HEK293 (cell line): Measurements from ENCODE around the gene CYB5D1.
A peak's percentile ranks its signal among the peaks of the same experiment; 100 is the strongest.
"Not testable (repeated sequence)": the region's sequence is repeated elsewhere in the genome, so short reads cannot be mapped to it uniquely, and the experiment has no call there.

Experiments
- CTCF ChIA-PET: fragments of 350-600 bp; formaldehyde crosslinking; extraction: SDS; loops from one replicate; lab custom pipeline; 2021; ENCODE audit warnings: antibody characterized with exemption; lab: Yijun Ruan, JAX
- POLR2A ChIA-PET: fragments of 300-600 bp; formaldehyde crosslinking; extraction: SDS; loops from one replicate; lab custom pipeline; 2020; ENCODE audit warnings: antibody characterized with exemption, inconsistent platforms; lab: Yijun Ruan, JAX
- H3K27ac ChIP-seq: fragments of 200-500 bp; sonication (Bioruptor generic); 2 replicates; pipeline ENCODE4 v1.5.1; 2014; ENCODE audit warnings: low read depth, low read length, control low read depth, inconsistent platforms; ENCODE audit errors: extremely low read depth
- H3K36me3 ChIP-seq, 2 experiments: fragments of 200-500 bp in 1 of 2; sonication (Bioruptor generic) in 1 of 2; 1 replicate in 1 of 2; 2 replicates in 1 of 2; pipeline ENCODE4 v1.5.1; 2014 to 2017; ENCODE audit warnings: inconsistent platforms in 2 of 2, low read length in 2 of 2; ENCODE audit not compliant: control insufficient read depth in 2 of 2, insufficient read depth in 1 of 2
- H3K4me1 ChIP-seq: fragments of 200-500 bp; sonication (Bioruptor generic); 2 replicates; pipeline ENCODE4 v1.5.1; 2014; ENCODE audit warnings: mild to moderate bottlenecking, low read length, inconsistent platforms; ENCODE audit not compliant: control insufficient read depth, insufficient read depth
- H3K4me3 ChIP-seq: 2 replicates; pipeline ENCODE4 v1.5.1; 2011; ENCODE audit warnings: low read depth, mild to moderate bottlenecking, control low read depth, low read length, moderate library complexity
- H3K9me3 ChIP-seq: fragments of 200-500 bp; sonication (Bioruptor generic); 2 replicates; pipeline ENCODE4 v1.5.1; 2014; ENCODE audit warnings: low read depth, low read length, inconsistent platforms; ENCODE audit not compliant: control insufficient read depth, insufficient read depth
- KLF1 ChIP-seq: fragments of 450-650 bp; formaldehyde crosslinking; IDR thresholded peaks from 2 replicates; pipeline ENCODE4 v1.5.1; 2016; ENCODE audit warnings: missing biosample characterization, missing genetic modification characterization
- SETDB1 ChIP-seq: IDR thresholded peaks from one replicate; pipeline ENCODE4 v1.6.1; 2017; ENCODE audit warnings: mild to moderate bottlenecking, low read length, moderate library complexity, mixed read lengths; ENCODE audit not compliant: insufficient read length
- SP2 ChIP-seq: fragments of 450-650 bp; formaldehyde crosslinking; IDR thresholded peaks from 2 replicates; pipeline ENCODE4 v1.5.1; 2016; ENCODE audit warnings: missing biosample characterization, missing genetic modification characterization
- WT1 ChIP-seq: fragments of 450-650 bp; formaldehyde crosslinking; IDR thresholded peaks from 2 replicates; pipeline ENCODE4 v1.5.1; 2016; ENCODE audit warnings: missing biosample characterization, missing genetic modification characterization
- ZNF121 ChIP-seq: fragments of 450-650 bp; formaldehyde crosslinking; IDR thresholded peaks from 2 replicates; pipeline ENCODE4 v1.5.1; 2016; ENCODE audit warnings: missing biosample characterization, missing genetic modification characterization
- ZNF266 ChIP-seq: fragments of 450-650 bp; formaldehyde crosslinking; IDR thresholded peaks from 2 replicates; pipeline ENCODE4 v1.5.1; 2016; ENCODE audit warnings: missing biosample characterization, missing genetic modification characterization, low read depth
- ZNF341 ChIP-seq: fragments of 450-650 bp; formaldehyde crosslinking; IDR thresholded peaks from 2 replicates; pipeline ENCODE4; 2016; ENCODE audit warnings: low read depth, missing biosample characterization, missing genetic modification characterization
- ZNF48 ChIP-seq: fragments of 450-650 bp; formaldehyde crosslinking; IDR thresholded peaks from 2 replicates; pipeline ENCODE4 v1.5.1; 2016; ENCODE audit warnings: missing biosample characterization, missing genetic modification characterization
- ZNF571 ChIP-seq: fragments of 450-650 bp; formaldehyde crosslinking; IDR thresholded peaks from 2 replicates; pipeline ENCODE4 v1.5.0; 2017; ENCODE audit warnings: missing biosample characterization, missing genetic modification characterization
- ZNF654 ChIP-seq: fragments of 450-650 bp; formaldehyde crosslinking; IDR thresholded peaks from 2 replicates; pipeline ENCODE4 v1.5.1; 2016; ENCODE audit warnings: low read depth, missing biosample characterization, missing genetic modification characterization
- ZNF658 ChIP-seq: fragments of 450-650 bp; formaldehyde crosslinking; IDR thresholded peaks from 2 replicates; pipeline ENCODE4; 2016; ENCODE audit warnings: missing biosample characterization, missing genetic modification characterization
- ZNF664 ChIP-seq: fragments of 450-650 bp; formaldehyde crosslinking; IDR thresholded peaks from 2 replicates; pipeline ENCODE4 v1.5.1; 2016; ENCODE audit warnings: missing biosample characterization, missing genetic modification characterization
- ZNF768 ChIP-seq: fragments of 450-650 bp; formaldehyde crosslinking; IDR thresholded peaks from 2 replicates; pipeline ENCODE4 v1.5.1; 2018; ENCODE audit warnings: missing biosample characterization, mild to moderate bottlenecking, missing genetic modification characterization
- ZNF791 ChIP-seq: fragments of 450-650 bp; formaldehyde crosslinking; IDR thresholded peaks from 2 replicates; pipeline ENCODE4 v1.5.1; 2016; ENCODE audit warnings: missing biosample characterization, missing genetic modification characterization
- TF ChIP-seq, protein P1 (sequence below): fragments of 450-650 bp; formaldehyde crosslinking; IDR thresholded peaks from 2 replicates; pipeline ENCODE4 v1.5.1; 2016; ENCODE audit warnings: missing biosample characterization, missing genetic modification characterization
- TF ChIP-seq, protein P2 (sequence below): fragments of 450-650 bp; formaldehyde crosslinking; IDR thresholded peaks from 2 replicates; pipeline ENCODE4 v1.5.1; 2016; ENCODE audit warnings: missing biosample characterization, missing genetic modification characterization
- TF ChIP-seq, protein P3 (sequence below): fragments of 450-650 bp; formaldehyde crosslinking; IDR thresholded peaks from 2 replicates; pipeline ENCODE4 v1.5.1; 2016; ENCODE audit warnings: missing biosample characterization, missing genetic modification characterization
- TF ChIP-seq, protein P4 (sequence below): fragments of 450-650 bp; formaldehyde crosslinking; IDR thresholded peaks from 2 replicates; pipeline ENCODE4 v1.5.1; 2016; ENCODE audit warnings: missing biosample characterization, missing genetic modification characterization
- TF ChIP-seq, protein P5 (sequence below): fragments of 450-650 bp; formaldehyde crosslinking; IDR thresholded peaks from 2 replicates; pipeline ENCODE4 v1.5.1; 2016; ENCODE audit warnings: missing biosample characterization, missing genetic modification characterization
- TF ChIP-seq, protein P6 (sequence below): fragments of 450-650 bp; formaldehyde crosslinking; IDR thresholded peaks from 2 replicates; pipeline ENCODE4 v1.5.1; 2016; ENCODE audit warnings: missing biosample characterization, missing genetic modification characterization

Gene CYB5D1

DNA sequence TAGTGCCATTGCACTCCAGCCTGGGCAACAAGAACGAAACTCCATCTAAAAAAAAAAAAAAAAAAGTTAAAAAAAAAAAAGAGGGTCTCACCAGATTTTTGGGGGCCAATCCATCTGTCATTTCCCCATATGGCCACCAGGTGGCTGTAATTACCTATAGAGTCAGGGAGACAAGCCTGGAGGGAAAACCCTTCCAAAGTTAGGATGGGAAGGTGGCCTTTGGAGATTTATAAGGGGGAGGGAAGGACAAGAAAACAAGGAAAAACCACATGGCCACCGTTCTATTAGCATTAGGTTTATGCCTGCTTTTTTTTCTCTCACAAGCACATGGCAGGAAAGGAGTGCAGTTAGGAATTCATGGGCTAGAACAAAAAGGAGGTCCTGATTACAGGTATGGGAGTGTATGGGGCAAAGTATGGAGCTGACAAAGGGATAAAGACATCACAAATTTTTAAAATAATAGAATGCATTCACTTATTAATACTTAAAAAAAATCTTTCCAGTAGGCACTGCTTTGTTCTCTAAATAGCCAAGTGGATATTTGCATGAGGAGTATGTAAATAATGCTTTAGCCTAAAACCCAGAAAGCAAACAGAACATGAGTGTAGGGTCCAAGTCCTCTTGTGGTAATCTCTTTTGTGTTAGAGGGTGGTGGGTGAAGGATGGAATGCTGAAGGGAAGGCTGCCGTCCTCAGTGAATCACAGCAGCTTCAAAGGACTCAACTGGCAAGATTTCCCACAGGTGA, 5.1 kb downstream of the CYB5D1 start (continued):
- TF ChIP-seq, protein P1, sequence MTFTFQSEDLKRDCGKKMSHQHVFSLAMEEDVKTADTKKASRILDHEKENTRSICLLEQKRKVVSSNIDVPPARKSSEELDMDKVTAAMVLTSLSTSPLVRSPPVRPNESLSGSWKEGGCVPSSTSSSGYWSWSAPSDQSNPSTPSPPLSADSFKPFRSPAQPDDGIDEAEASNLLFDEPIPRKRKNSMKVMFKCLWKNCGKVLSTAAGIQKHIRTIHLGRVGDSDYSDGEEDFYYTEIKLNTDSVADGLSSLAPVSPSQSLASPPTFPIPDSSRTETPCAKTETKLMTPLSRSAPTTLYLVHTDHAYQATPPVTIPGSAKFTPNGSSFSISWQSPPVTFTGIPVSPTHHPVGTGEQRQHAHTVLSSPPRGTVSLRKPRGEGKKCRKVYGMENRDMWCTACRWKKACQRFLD: no peak
- TF ChIP-seq ZNF48 (tag by site-specific recombination) (no peak), ZNF654 (peak; percentile 89), ZNF658 (tag by site-specific recombination) (no peak), ZNF341 (tag by site-specific recombination) (0 out of 2 replicates have a peak, but pooled peaks have one; percentile 21), ZNF266 (tag by site-specific recombination) (no peak), ZNF768 (tag by site-specific recombination) (no peak)
- TF ChIP-seq, protein P2, sequence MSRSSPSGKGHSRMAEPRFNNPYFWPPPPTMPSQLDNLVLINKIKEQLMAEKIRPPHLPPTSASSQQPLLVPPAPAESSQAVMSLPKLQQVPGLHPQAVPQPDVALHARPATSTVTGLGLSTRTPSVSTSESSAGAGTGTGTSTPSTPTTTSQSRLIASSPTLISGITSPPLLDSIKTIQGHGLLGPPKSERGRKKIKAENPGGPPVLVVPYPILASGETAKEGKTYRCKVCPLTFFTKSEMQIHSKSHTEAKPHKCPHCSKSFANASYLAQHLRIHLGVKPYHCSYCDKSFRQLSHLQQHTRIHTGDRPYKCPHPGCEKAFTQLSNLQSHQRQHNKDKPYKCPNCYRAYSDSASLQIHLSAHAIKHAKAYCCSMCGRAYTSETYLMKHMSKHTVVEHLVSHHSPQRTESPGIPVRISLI (tag by site-specific recombination): peak; percentile 96
- TF ChIP-seq, protein P3, sequence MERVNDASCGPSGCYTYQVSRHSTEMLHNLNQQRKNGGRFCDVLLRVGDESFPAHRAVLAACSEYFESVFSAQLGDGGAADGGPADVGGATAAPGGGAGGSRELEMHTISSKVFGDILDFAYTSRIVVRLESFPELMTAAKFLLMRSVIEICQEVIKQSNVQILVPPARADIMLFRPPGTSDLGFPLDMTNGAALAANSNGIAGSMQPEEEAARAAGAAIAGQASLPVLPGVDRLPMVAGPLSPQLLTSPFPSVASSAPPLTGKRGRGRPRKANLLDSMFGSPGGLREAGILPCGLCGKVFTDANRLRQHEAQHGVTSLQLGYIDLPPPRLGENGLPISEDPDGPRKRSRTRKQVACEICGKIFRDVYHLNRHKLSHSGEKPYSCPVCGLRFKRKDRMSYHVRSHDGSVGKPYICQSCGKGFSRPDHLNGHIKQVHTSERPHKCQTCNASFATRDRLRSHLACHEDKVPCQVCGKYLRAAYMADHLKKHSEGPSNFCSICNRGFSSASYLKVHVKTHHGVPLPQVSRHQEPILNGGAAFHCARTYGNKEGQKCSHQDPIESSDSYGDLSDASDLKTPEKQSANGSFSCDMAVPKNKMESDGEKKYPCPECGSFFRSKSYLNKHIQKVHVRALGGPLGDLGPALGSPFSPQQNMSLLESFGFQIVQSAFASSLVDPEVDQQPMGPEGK (tag by site-specific recombination): 0 out of 2 replicates have a peak, but pooled peaks have one; percentile 32
- TF ChIP-seq, protein P4, sequence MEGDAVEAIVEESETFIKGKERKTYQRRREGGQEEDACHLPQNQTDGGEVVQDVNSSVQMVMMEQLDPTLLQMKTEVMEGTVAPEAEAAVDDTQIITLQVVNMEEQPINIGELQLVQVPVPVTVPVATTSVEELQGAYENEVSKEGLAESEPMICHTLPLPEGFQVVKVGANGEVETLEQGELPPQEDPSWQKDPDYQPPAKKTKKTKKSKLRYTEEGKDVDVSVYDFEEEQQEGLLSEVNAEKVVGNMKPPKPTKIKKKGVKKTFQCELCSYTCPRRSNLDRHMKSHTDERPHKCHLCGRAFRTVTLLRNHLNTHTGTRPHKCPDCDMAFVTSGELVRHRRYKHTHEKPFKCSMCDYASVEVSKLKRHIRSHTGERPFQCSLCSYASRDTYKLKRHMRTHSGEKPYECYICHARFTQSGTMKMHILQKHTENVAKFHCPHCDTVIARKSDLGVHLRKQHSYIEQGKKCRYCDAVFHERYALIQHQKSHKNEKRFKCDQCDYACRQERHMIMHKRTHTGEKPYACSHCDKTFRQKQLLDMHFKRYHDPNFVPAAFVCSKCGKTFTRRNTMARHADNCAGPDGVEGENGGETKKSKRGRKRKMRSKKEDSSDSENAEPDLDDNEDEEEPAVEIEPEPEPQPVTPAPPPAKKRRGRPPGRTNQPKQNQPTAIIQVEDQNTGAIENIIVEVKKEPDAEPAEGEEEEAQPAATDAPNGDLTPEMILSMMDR: peak; percentile 67

DNA sequence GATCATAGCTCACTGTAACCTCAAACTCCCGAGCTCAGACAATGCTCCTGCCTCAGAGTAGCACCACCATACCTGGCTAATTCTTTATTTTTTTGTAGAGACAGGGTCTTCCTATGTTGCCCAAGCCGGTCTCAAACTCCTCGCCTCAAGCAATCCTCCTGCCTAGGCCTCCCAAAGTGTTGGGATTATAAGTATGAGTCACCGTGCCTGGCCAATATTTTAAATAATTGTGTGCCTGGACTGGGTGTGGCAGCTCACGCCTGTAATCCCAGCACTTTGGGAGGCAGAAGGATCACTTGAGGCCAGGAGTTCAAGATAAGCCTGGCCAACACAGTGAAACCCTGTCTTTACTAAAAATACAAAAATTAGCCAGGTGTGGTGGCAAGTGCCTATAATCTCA, 6.6 kb downstream of the CYB5D1 start:
- H3K4me1 ChIP-seq, H3K9me3 ChIP-seq, H3K27ac ChIP-seq, H3K4me3 ChIP-seq: not testable (repeated sequence)
- TF ChIP-seq ZNF121 (tag by site-specific recombination): peak; percentile 72; the same call in 1 of the 2 replicates
- peak; percentile 40; the same call in 1 of the 2 replicates for TF ChIP-seq KLF1 (tag by site-specific recombination)
- peaks cover 46 to 79% of the 10 kb centered on the region in 2 experiments for H3K36me3 ChIP-seq
- ChIA-PET POLR2A (interaction anchor here (0.7 kb wide), 1 partner anchor 281 kb away, joined by 4 read pairs; the partner anchor contains the start of gene MPDU1), CTCF (interaction anchor here (0.9 to 14.4 kb wide), 20 partner anchors 7 to 192 kb away, joined by 3 to 141 read pairs (median 6); partner anchors contain the start of genes CHD3, NAA38 and RNF227)

DNA sequence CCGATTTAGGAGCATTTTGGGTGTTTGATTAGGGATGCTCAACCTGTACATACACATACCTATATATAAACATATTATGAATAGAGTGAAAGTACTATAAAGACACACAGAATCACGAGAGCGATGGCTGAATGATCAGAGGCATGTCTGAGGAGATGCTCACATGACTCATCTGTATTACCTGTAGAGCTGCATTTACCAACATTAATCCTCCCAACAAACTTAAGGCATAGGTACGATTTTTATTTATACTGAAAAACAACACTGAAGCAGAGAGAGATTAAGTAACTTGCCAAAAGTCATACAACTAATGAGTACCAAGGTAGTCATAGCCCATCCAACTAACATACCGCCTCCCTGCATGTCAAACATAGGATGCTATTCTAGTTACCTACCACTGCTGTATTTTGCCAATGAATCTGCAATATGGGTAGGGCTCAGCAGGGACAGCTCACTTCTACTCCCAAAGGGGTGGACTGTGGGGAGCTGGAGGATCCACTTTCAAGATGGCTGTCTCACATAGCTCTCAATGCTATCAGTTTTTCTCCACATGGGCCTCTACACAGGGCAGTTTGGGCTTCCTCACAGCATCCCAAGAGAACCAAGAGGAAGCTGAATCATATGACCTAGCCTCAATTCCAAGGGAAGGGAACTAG, 7.3 kb downstream of the CYB5D1 start:
- Histone ChIP-seq H3K36me3 (peaks cover 43 to 71% of the 10 kb centered on the region in 2 experiments), H3K4me1 (peaks cover 2% of the 10 kb centered on the region), H3K4me3 (no peak overlapping the region), H3K27ac (no peak overlapping the region), H3K9me3 (no peaks in the 10 kb centered on the region)
- POLR2A ChIA-PET: interaction anchor here (0.6 to 1.5 kb wide), 3 partner anchors 52 to 121 kb away, joined by 3 to 6 read pairs (median 6); partner anchors contain the start of genes CNTROB and TRAPPC1
- CTCF ChIA-PET: interaction anchor here (0.5 to 14.4 kb wide), 13 partner anchors 8 to 396 kb away, joined by 3 to 141 read pairs (median 4); partner anchors contain the start of gene NAA38
- TF ChIP-seq SETDB1 (peak; percentile 81), WT1 (no peak), ZNF664 (tag by site-specific recombination) (no peak), SP2 (no peak), ZNF791 (no peak), ZNF571 (tag by site-specific recombination) (no peak)
- TF ChIP-seq, protein P5, sequence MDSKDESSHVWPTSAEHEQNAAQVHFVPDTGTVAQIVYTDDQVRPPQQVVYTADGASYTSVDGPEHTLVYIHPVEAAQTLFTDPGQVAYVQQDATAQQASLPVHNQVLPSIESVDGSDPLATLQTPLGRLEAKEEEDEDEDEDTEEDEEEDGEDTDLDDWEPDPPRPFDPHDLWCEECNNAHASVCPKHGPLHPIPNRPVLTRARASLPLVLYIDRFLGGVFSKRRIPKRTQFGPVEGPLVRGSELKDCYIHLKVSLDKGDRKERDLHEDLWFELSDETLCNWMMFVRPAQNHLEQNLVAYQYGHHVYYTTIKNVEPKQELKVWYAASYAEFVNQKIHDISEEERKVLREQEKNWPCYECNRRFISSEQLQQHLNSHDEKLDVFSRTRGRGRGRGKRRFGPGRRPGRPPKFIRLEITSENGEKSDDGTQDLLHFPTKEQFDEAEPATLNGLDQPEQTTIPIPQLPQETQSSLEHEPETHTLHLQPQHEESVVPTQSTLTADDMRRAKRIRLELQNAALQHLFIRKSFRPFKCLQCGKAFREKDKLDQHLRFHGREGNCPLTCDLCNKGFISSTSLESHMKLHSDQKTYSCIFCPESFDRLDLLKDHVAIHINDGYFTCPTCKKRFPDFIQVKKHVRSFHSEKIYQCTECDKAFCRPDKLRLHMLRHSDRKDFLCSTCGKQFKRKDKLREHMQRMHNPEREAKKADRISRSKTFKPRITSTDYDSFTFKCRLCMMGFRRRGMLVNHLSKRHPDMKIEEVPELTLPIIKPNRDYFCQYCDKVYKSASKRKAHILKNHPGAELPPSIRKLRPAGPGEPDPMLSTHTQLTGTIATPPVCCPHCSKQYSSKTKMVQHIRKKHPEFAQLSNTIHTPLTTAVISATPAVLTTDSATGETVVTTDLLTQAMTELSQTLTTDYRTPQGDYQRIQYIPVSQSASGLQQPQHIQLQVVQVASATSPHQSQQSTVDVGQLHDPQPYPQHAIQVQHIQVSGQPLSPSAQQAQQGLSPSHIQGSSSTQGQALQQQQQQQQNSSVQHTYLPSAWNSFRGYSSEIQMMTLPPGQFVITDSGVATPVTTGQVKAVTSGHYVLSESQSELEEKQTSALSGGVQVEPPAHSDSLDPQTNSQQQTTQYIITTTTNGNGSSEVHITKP (tag by site-specific recombination): peak; percentile 49
- TF ChIP-seq, protein P6, sequence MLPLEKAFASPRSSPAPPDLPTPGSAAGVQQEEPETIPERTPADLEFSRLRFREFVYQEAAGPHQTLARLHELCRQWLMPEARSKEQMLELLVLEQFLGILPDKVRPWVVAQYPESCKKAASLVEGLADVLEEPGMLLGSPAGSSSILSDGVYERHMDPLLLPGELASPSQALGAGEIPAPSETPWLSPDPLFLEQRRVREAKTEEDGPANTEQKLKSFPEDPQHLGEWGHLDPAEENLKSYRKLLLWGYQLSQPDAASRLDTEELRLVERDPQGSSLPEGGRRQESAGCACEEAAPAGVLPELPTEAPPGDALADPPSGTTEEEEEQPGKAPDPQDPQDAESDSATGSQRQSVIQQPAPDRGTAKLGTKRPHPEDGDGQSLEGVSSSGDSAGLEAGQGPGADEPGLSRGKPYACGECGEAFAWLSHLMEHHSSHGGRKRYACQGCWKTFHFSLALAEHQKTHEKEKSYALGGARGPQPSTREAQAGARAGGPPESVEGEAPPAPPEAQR (tag by site-specific recombination): no peak
